ENCODE measurements around the gene CCNF.
"Not testable (repeated sequence)": the region's sequence is repeated elsewhere in the genome, so short reads cannot be mapped to it uniquely, and the experiment has no call there.

The CCNF gene

DNA sequence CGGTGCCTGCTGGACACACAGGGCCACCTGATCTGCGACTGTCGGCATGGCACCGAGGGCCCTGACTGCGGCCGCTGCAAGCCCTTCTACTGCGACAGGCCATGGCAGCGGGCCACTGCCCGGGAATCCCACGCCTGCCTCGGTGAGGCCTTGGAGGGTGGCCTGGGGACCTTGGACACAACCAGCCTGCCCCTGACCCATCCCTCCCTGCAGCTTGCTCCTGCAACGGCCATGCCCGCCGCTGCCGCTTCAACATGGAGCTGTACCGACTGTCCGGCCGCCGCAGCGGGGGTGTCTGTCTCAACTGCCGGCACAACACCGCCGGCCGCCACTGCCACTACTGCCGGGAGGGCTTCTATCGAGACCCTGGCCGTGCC lies 43.2 kb downstream of the CCNF start:
- DNase-seq (ENCODE audit: low read depth in 1 of 2, low spot score in 1 of 2): no peak
- TF ChIP-seq JUND (IDR thresholded peaks at IDR 0.05; ENCODE audit: low read depth): no peak
- in situ Hi-C loops (cut with HindIII; ENCODE audit: low pct_unique_long_range_greater_than_20kb, low sequenced_read_pairs): no loop called here

DNA sequence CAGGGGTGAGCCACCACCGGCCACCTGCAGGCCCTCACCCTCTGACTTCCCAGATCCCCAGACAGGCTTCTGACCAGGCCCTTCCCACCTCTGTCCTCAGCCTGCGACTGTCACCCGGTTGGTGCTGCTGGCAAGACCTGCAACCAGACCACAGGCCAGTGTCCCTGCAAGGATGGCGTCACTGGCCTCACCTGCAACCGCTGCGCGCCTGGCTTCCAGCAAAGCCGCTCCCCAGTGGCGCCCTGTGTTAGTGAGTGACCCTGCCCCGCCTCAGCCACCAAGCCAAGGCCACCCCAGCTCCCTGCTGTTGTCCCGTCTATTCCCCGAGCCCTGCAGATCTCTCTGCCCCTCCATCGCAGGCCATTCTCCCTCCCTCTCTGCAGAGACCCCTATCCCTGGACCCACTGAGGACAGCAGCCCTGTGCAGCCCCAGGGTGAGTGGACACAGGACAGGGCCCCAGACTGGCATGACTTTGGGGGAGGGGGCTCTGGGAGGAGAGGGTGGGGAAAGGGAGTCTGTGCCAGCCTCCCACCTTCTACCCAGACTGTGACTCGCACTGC lies 43.7 kb downstream of the CCNF start:
- DNase-seq (ENCODE audit: low read depth in 1 of 2, low spot score in 1 of 2): no peak
- in situ Hi-C loops (cut with HindIII; ENCODE audit: low pct_unique_long_range_greater_than_20kb, low sequenced_read_pairs): no loop called here
- no peak for TF ChIP-seq JUND (IDR thresholded peaks at IDR 0.05; ENCODE audit: low read depth)

DNA sequence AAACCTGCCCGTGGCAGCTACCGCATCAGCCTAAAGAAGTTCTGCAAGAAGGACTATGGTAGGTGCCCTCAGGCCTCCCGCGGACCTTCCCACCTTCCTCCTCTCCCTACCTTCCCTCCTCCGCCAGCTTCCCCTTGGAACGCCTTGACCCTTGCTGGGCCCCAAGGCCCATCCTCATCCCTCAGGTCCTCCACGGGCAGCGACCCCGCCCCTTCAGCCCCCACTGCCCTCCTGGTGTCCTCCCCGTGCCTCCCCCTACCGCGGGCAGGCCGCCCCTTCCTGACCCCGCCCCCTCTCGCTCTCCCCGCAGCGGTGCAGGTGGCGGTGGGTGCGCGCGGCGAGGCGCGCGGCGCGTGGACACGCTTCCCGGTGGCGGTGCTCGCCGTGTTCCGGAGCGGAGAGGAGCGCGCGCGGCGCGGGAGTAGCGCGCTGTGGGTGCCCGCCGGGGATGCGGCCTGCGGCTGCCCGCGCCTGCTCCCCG lies 44.2 kb downstream of the CCNF start:
- in situ Hi-C loops (cut with HindIII; ENCODE audit: low pct_unique_long_range_greater_than_20kb, low sequenced_read_pairs): no loop called here
- TF ChIP-seq JUND (IDR thresholded peaks at IDR 0.05; ENCODE audit: low read depth): no peak
- DNase-seq (ENCODE audit: low read depth in 1 of 2, low spot score in 1 of 2): no peak

DNA sequence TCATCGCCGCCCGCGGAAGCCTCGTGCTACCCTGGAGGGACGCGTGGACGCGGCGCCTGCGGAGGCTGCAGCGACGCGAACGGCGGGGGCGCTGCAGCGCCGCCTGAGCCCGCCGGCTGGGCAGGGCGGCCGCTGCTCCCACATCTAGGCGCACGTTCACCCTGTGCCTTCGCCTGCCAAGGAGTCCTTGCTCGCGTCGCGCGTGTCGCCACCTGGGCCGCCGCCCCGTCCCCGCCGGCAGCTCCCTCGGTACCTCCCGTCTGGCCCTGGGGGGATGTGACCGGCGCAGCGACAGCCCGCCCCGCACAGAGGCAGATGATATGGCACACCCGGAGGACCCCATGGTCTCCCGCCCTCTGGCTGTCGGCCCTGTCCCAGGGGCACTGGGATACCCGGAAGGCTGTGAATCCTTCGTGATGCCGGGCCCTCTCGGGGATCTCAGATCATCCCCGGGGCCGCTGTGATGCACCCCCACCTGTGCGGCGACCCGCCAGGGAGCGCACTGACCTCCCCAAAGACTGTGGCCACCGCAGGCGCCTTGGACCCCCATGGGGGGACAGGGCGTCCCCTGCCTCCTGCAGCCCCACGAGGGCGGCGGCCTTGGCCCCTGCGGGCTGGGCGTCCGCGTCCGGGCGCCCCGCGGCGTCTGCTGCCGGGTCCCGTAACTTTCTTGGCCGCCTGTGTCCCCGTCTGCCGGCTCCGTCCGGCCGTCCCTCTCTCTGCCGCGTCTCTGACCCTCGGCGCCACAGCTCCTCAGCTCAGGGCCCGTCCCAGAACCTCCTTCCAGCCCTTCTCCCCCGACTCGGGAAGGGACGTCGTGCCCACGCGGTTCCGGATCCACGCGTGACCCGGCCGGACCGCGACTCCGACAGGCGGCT lies 45.0 kb downstream of the CCNF start:
- peak; percentile 60 to 89 for DNase-seq (ENCODE audit: low read depth in 1 of 2, low spot score in 1 of 2)
- TF ChIP-seq JUND (IDR thresholded peaks at IDR 0.05; ENCODE audit: low read depth): no peak
- in situ Hi-C loops (cut with HindIII; ENCODE audit: low pct_unique_long_range_greater_than_20kb, low sequenced_read_pairs): no loop called here

DNA sequence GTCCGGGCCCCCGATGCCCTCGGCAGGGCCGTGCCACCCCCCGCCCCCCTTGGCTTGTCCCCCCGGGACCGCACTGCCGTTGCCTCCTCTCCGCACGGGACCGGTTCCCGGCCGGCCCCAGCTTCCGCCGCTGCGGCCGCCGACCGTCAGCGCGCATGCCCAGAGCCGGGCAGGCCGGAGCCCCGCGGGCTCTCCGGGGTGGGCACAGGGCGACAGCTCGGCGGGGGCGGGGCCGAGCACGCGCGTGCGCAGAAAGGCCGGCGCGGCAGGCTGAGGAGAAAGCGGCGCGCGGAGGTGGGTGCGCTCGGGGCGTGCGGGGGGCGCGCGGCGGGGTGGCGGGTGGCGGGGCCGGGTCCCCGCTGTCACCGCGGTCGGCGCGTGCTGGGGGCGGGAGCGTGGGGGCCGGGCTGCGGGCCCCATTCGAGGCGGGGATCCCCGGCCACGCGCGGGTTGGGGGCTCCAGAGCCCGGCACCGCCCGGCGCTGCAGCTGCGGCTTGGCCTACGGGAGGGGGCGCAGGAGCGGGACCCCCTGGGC lies 45.7 kb downstream of the CCNF start, which contains the start of gene TBC1D24:
Gene TBC1D24 (plus strand): TSS at position 251 of the 536 bp plus-strand sequence. CDS start 21,022 bp downstream, outside the sequence.
- TF ChIP-seq JUND (IDR thresholded peaks at IDR 0.05; ENCODE audit: low read depth): no peak
- peak; percentile 88 to 99 for DNase-seq (ENCODE audit: low read depth in 1 of 2, low spot score in 1 of 2)
- in situ Hi-C loops (cut with HindIII; ENCODE audit: low pct_unique_long_range_greater_than_20kb, low sequenced_read_pairs): no loop called here

DNA sequence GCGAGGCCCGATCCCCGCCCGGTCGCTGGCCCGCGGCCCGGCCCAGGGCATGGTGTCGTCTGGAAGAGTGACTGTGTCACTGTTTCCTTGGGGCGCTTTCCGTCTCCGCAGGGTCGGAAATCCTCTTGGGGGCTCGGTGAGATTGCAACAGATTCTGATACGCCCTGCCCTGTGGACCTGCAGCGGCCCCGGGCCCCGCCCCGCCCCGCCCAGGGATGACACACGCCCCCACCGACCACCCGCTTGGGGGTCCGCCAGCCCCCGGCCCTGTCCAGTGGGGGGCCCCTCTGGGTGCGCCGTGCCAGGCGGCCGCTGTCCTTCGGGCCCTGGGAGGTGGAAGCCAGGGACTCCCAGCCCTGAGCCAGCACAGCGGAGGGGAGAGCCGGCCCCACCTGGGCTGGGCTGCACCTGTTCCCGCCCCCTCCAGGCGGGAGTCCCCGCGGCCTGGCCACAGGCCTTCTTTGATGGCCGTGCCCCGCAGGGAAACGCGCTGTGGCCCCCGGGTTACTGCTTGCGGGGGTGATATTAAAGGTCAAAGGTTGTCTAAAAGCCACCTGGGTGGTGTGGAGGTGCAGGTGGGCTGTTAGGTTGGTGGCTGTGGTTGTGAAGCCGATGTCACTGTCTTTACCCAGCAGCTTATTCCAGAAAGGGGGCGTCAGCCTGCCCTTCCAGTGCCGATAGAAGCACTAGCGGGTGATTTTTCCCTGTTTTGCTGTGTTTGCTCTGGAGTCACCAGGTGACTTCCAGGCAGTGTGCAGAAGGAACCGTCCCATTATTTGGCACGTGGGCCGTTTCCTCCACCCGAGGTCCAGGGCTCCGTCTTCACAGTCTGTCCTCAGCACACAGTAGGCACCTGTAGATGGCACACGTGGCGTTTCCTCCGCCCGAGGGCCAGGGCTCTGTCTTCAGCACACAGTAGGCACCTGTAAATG lies 46.4 kb downstream of the CCNF start:
- in situ Hi-C loops (cut with HindIII; ENCODE audit: low pct_unique_long_range_greater_than_20kb, low sequenced_read_pairs): no loop called here
- DNase-seq (ENCODE audit: low read depth in 1 of 2, low spot score in 1 of 2): peak in 1 of 2 experiments; percentile 73
- TF ChIP-seq JUND (IDR thresholded peaks at IDR 0.05; ENCODE audit: low read depth): no peak

DNA sequence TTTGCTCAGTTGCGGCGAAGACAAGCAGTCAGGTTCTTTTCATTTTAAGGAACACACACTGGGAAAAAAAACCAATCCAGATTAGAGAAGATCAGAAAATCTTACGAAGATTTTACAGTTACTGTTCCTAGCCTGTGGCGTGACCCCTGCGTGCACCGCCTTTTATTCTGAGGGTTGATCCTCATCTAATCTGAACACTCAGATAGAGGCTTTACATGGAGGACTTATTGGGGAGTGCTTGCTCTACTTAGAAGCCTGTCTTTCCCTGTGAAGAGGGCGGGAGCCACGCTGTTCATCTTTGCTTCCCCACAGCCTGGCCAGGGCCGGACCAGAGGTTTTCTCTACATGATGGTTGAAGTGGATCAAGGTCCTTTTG lies 47.1 kb downstream of the CCNF start:
- in situ Hi-C loops (cut with HindIII; ENCODE audit: low pct_unique_long_range_greater_than_20kb, low sequenced_read_pairs): no loop called here
- no peak for TF ChIP-seq JUND (IDR thresholded peaks at IDR 0.05; ENCODE audit: low read depth)
- no peak for DNase-seq (ENCODE audit: low read depth in 1 of 2, low spot score in 1 of 2)

DNA sequence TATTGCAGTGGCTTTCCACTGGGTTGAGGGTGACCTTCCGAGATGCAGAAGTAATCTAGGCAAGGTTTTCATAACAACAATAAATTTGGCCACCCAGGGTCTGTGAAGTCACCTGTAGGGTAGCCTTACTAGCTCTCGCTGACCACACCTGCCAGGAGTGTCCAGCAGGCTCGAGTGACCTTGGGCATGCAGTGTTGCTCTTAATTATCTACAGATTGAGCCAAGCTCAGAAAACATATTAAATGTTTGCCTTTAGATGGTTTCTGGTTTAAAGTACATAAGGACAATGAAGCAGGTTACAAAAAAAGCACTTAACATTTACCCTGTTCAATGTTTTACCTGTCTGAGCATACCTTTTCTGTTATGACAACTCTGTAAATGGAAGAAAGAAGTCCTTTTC lies 47.5 kb downstream of the CCNF start:
- in situ Hi-C loops (cut with HindIII; ENCODE audit: low pct_unique_long_range_greater_than_20kb, low sequenced_read_pairs): no loop called here
- DNase-seq (ENCODE audit: low read depth in 1 of 2, low spot score in 1 of 2): no peak
- no peak for TF ChIP-seq JUND (IDR thresholded peaks at IDR 0.05; ENCODE audit: low read depth)

DNA sequence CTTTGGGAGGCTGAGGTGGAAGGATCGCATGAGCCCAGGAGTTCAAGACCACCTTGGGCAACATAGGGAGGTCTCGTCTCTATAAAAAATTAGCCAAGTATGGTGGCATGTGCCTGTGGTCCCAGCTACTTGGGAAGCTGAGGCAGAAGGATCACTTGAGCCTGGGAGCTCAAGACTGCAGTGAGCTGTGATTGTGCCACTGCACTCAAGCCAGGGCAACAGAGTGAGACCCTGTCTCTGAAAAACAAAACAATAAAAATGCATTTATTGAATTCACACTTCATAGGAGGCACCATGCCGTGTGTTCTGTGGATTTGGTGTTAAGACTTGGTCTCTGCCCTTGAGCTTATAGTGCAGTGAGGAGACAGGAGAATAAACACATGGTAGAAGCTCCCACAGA lies 48.1 kb downstream of the CCNF start:
- DNase-seq (ENCODE audit: low read depth in 1 of 2, low spot score in 1 of 2): no peak
- TF ChIP-seq JUND (IDR thresholded peaks at IDR 0.05; ENCODE audit: low read depth): no peak
- in situ Hi-C loops (cut with HindIII; ENCODE audit: low pct_unique_long_range_greater_than_20kb, low sequenced_read_pairs): no loop called here

DNA sequence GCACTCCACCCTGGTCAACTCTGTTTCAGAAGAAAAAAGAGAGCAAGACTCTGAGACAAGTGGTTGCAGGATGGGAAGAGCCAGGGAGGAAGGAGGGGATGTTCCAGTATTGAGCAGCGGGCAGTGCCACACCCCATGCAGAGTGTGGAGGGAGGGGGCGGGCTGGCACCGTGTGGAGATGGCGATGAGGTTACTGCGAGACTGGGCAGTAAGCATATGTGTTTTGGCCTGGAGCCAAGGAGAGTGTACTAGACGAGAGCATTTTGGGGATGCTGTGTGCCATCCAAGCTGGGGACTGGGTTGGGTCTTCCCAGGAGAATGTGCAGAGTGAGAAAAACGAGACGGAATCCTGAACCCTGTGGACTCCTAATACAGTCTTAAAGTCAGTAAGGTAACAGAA lies 49.0 kb downstream of the CCNF start:
- no peak for TF ChIP-seq JUND (IDR thresholded peaks at IDR 0.05; ENCODE audit: low read depth)
- in situ Hi-C loops (cut with HindIII; ENCODE audit: low pct_unique_long_range_greater_than_20kb, low sequenced_read_pairs): no loop called here
- DNase-seq (ENCODE audit: low read depth in 1 of 2, low spot score in 1 of 2): no peak

DNA sequence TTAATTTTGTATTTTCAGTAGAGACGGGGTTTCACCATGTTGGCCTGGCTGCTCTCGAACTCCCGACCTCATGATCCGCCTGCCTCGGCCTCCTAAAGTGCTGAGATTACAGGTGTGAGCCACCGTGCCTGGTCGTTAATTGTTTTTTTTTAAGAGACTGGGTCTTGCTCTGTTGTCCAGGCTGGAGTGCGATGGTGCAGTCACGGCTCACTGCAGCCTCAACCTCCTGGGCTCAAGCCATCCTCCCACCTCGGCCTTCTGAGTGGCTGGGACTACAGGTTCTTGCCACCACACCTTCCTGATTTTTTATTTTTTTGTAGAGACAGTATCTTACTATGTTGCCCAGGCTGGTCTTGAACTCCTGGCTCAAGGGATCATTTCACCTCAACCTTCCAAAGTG lies 50.7 kb downstream of the CCNF start:
- in situ Hi-C loops (cut with HindIII; ENCODE audit: low pct_unique_long_range_greater_than_20kb, low sequenced_read_pairs): not testable (repeated sequence)

DNA sequence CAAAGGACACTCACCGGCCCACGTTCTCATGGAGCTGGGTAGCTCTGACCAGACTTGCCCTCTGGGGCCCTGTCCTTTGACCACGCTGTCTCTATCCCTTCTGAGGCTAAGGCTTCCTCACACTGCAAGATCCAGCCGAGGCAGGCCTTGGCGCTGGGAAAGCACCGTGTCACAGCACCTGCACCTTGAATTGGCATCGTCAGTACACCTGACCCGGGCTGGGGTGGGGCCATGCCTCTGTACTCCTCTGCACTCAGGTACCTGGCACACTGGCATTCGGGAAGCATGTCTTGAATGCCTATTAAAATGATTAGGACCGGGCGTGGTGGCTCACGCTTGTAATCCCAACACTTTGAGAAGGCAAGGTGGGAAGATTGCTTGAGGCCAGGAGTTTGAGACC lies 51.7 kb downstream of the CCNF start:
- no peak for DNase-seq (ENCODE audit: low read depth in 1 of 2, low spot score in 1 of 2)
- TF ChIP-seq JUND (IDR thresholded peaks at IDR 0.05; ENCODE audit: low read depth): no peak
- in situ Hi-C loops (cut with HindIII; ENCODE audit: low pct_unique_long_range_greater_than_20kb, low sequenced_read_pairs): no loop called here

More for the DNA sequence above, 50.7 kb downstream of the CCNF start:
- not testable (repeated sequence) for DNase-seq (ENCODE audit: low read depth in 1 of 2, low spot score in 1 of 2)
